SK-N-MC (cell line): ENCODE measurements around the gene C3orf22.

Source experiments
- EZH2 ChIP-seq: fragments of 200-600 bp; sonication (generic); IDR thresholded peaks from one replicate; pipeline ENCODE4 v1.6.1; 2017; ENCODE audit warnings: antibody characterized with exemption
- FOXP2 ChIP-seq: optimal IDR thresholded peaks from 2 replicates; pipeline ENCODE3; 2011; ENCODE audit warnings: mild to moderate bottlenecking, moderate library complexity; ENCODE audit not compliant: insufficient read depth; ENCODE audit errors: extremely low read length, control extremely low read depth
- POLR2AphosphoS5 ChIP-seq: IDR thresholded peaks from 2 replicates; pipeline ENCODE4 v1.6.1; 2012; ENCODE audit warnings: mild to moderate bottlenecking, low read depth, low read length, borderline replicate concordance

DNA sequence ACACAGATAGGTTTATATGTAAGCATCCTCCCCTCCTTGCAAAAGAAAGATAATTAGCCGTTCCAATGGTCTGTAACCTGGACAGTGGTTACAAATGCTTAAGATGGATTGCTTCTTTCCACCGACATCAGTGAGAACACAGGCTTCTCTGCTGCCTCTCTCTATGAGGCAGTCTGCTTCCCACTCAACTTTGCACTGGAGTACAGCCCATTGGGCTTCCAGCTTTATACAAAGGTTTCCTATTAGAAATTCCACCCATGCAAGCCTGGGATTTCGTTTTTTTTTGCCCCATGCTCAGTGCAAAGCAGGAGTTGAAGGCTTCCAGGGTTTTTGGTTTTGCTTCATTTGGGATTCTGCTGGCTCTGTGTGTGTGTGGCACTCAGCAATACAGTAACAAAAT lies 47.3 kb upstream of the C3orf22 start:
- TF ChIP-seq POLR2AphosphoS5 (no peak), EZH2 (no peak), FOXP2 (no peak)
